NCI-H460 (cell line): ENCODE results near the gene S1PR3. TPM values are rescaled to one million over a fixed set of nuclear protein-coding genes. Genes with fewer than 3 reads are reported as not detected.
A peak's percentile ranks its signal among the peaks of the same experiment; 100 is the strongest.

ENCODE experiments used
- DNase-seq: peaks from one replicate; pipeline ENCODE4 v3.0.0-alpha.2; 2016; ENCODE audit warnings: low read depth; ENCODE audit errors: extremely low read depth
- total RNA-seq: library from RNA; depleted of rRNA; stranded (reverse); fragments of >200 nt; shearing (Covaris generic); gene quantifications from 2 replicates; pipeline ENCODE4 v1.2.3, GENCODE V29; 2014

S1PR3 gene
- total RNA-seq, 1 experiment from 2014 or later = 3.3 TPM

DNA sequence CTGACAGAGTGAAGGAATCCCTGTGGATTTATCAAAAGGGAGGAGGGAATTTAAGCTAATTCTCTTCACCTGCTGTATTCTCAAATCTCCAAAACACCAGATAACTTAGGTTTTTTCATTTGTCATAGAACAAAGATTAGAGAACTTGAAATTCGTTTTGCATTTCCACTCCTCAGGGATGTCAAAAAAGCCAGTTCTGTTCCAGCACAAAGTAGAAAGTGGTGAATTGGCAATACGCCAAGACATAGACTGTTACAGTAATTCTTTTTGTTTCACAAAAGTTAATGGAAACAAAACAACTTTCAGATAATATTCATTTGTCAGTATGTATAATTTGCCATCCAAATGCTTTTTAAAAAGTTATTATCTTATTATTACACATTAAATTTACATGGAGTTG lies 15.0 kb downstream of the S1PR3 start:
- no peak for DNase-seq

DNA sequence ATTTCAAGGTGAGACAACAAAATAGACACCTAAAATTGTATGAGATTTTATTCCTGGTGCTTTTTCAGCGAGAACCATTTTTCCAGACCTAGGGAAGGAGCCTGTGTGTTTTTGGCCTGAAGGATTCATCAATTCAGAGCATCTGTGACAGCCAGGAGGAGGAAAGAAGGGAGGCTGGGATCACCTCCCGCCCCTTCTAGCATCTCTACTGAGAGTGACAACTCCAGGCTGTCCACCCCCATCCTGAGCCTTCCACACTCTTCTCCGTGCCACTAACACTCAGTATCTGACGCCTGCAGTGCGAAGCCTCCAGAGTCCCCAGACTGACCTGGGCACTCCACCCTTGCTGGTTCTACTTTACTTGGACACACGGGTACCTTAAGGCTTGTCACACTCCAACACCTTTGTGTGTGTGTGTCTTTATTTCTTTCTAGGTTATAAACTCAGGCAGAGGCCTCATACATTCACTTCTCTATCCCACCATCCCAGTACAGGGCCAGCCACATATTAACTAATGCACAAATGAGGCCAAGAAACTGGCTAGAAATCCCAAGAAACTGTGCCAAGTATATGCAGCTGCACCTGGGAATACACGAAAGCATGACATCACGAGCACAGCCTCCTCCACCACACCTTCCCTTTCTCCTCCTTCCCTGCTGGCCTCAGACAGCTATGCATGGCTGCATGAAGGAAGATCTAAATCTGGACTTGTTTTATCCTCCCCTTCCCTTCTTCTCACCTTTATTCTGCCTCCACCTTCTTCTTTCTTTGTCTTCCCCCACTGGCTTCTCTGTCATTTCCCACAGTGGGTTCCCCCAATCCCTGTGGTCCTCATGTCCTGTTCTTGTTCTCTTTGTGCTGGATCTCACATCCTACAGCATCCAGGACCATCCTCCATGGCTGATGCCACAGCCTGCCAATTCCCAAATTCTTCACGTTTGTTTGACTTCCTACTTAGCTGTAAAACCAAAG lies 16.0 kb downstream of the S1PR3 start:
- no peak for DNase-seq

- no peak for DNase-seq
Measured at GRCh38 chr9:89008055-89008743, 16.9 kb downstream of the S1PR3 start.

- DNase-seq = no peak
Measured at GRCh38 chr9:89008744-89009545, 17.7 kb downstream of the S1PR3 start.

- DNase-seq = no peak
Measured at GRCh38 chr9:89009546-89009840, 18.2 kb downstream of the S1PR3 start.

DNA sequence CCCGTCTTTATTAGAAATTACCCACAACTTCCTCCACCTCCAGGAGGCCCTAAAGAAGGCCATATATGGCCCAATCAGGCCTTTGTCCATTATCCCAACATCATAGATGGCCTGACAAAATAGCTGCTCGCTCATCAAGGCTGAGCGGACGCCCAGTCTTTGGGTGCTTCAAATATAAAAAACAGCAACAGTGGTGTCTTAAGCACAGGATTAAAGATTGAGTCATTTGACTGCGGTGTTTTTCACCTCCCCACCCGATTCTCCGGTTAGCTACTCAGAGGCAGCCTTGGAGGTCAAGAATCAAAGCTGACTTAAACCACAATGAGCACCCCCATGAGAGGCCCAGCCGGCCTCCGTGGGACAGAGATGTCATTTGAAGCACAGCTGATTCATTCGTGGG lies 18.8 kb downstream of the S1PR3 start:
- no peak for DNase-seq

- no peak for DNase-seq
Measured at GRCh38 chr9:89010526-89011111, 19.4 kb downstream of the S1PR3 start.

GRCh38 chr9:89011683-89012082 lies 20.4 kb downstream of the S1PR3 start:
- no peak for DNase-seq

DNA sequence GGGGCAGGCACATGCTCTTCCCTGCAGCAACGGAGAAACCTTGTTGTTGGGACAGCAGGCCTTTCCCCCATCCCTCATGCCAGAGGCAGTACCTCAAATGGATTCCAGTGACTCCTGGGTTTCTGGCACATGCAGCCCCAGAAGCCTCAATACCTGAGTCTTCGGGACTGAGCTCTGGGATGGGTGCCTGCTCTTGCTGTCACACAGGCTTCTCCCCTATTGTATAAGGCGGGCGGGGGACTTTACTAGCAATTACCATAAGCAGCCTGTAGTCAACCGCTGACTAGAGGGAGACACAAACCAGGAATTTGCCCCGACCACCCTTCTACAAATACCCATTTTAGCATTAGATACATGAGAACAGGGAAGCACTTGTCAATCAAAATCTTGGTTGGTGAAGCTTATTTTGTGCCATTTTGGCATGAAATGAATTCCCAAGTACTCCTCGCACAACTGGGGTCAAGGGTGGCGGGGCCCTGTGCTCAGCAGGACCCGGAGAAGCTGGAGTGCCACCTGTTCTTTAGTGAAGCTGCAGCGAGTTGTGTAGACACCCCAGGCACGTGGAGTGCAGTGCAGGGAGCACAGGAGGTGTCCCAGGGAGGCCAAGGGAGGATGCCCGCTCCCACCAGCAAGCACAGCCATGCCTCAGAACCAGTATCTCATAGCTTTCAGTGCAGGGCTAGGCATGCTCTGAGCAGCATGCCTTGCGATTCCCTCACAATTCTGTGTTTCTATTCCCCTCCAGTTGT lies 21.2 kb downstream of the S1PR3 start:
- DNase-seq = no peak

DNA sequence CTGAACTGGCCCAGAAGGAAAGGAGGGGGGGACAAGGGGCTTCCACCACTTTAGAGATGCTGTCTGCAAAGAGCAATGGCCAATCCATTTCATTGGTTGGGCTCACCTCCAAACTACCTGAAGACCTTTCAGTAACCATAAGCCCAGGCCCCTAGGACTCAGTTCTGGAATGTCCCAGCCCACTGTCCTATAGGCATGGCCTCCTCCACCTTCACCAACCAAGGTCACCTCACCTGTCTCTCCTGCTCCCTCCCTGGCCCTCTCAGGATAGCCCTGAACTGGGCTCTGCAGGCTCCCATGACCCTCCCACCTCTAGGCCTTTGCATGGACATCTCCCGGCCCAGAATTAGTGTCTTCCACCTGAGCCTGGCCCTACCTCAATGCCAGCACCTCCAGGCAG lies 22.4 kb downstream of the S1PR3 start:
- DNase-seq = no peak

GRCh38 chr9:89014153-89014552 lies 22.9 kb downstream of the S1PR3 start:
- DNase-seq = no peak

- DNase-seq = no peak
Measured at GRCh38 chr9:89015336-89015735, 24.1 kb downstream of the S1PR3 start.

- DNase-seq = no peak
Measured at GRCh38 chr9:89020754-89021153, 29.5 kb downstream of the S1PR3 start.

- DNase-seq = peak; percentile 25
Measured at GRCh38 chr9:89021154-89021803, 30.0 kb downstream of the S1PR3 start.

- no peak for DNase-seq
Measured at GRCh38 chr9:89022001-89022759, 30.9 kb downstream of the S1PR3 start.

DNA sequence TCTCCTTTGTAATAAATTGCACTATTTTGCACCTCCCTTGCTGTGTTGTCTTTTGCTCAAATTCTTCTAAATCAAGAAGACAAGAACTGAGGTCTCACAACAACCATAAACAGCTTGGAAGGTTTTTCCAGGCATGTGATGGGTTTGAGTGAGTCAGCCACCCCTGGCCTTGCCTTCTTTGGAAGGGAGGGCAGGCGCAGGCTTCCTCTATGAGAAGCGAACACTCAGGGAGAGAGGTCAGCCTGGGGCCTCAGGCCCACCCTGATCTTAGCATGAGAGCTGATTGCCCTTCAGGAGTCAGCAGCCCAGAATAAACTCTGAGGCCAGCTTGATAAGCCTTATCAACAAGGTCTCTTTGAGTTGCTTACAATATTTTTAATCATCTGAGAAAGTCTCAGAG lies 31.6 kb downstream of the S1PR3 start:
- no peak for DNase-seq

GRCh38 chr9:89023740-89024139 lies 32.5 kb downstream of the S1PR3 start:
- DNase-seq = no peak

GRCh38 chr9:89024727-89025126 lies 33.5 kb downstream of the S1PR3 start:
- DNase-seq = no peak

GRCh38 chr9:89025553-89025952 lies 34.3 kb downstream of the S1PR3 start:
- DNase-seq = no peak
